H1 (cell line): ENCODE data around the gene NR4A3.

Experiments
- BACH1 ChIP-seq: IDR thresholded peaks from 2 replicates; pipeline ENCODE4 v1.6.1; 2012; ENCODE audit warnings: low read length, improper control_type of control experiment
- EZH2 ChIP-seq: fragments of 200-600 bp; sonication (generic); IDR thresholded peaks from 2 replicates; pipeline ENCODE4 v1.7.1; 2012; ENCODE audit warnings: low read depth, mild to moderate bottlenecking, moderate library complexity, low read length, inconsistent platforms; ENCODE audit not compliant: severe bottlenecking
- SRF ChIP-seq: IDR thresholded peaks from 2 replicates; pipeline ENCODE4 v1.6.1; 2011; ENCODE audit warnings: mild to moderate bottlenecking, low read depth, low read length, moderate library complexity
- SUZ12 ChIP-seq: fragments of 200-600 bp; sonication (generic); IDR thresholded peaks from 2 replicates; pipeline ENCODE4 v1.6.1; 2012; ENCODE audit warnings: mild to moderate bottlenecking, inconsistent platforms, low read length, moderate library complexity, mixed read lengths
- TF ChIP-seq, protein P1 (sequence below), 3 experiments: IDR thresholded peaks; 1 replicate in 2 of 3; 2 replicates in 1 of 3; pipeline versions ENCODE4 v1.5.1 to v1.6.1; 2011; ENCODE audit warnings: low read length in 3 of 3, mild to moderate bottlenecking in 3 of 3, inconsistent platforms in 2 of 3, low read depth in 1 of 3, moderate library complexity in 1 of 3; ENCODE audit not compliant: insufficient read depth in 1 of 3; ENCODE audit errors: control extremely low read depth in 1 of 3
- TF ChIP-seq, protein P2 (sequence below): IDR thresholded peaks from 2 replicates; pipeline ENCODE4 v1.6.1; 2012; ENCODE audit warnings: low read length, inconsistent platforms

DNA sequence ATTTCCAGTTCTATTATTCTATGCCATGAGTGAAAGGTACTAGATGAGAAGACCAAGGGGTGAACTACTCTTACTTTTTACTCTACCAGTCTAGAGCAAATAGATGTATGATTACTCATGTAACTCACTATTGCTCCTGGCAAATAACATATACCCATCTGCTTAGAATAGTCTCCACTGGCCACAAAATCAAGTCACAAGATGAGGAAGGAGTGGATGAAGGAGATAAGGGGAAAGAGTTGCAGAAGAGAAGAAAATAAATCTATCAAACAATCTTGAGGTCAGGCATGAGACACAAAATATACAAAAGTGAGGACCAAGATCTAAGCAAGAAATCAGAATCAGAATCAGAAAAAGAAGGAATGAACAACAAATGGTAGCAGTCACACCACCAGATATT, 13.7 kb upstream of the NR4A3 start:
- TF ChIP-seq BACH1, result no peak
- TF ChIP-seq SUZ12, result no peak
- TF ChIP-seq EZH2, result no peak
- TF ChIP-seq, protein P1, sequence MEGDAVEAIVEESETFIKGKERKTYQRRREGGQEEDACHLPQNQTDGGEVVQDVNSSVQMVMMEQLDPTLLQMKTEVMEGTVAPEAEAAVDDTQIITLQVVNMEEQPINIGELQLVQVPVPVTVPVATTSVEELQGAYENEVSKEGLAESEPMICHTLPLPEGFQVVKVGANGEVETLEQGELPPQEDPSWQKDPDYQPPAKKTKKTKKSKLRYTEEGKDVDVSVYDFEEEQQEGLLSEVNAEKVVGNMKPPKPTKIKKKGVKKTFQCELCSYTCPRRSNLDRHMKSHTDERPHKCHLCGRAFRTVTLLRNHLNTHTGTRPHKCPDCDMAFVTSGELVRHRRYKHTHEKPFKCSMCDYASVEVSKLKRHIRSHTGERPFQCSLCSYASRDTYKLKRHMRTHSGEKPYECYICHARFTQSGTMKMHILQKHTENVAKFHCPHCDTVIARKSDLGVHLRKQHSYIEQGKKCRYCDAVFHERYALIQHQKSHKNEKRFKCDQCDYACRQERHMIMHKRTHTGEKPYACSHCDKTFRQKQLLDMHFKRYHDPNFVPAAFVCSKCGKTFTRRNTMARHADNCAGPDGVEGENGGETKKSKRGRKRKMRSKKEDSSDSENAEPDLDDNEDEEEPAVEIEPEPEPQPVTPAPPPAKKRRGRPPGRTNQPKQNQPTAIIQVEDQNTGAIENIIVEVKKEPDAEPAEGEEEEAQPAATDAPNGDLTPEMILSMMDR (IDR thresholded peaks at IDR 0.05; ENCODE audit: control extremely low read depth in 1 of 3, insufficient read depth in 1 of 3, low read depth in 1 of 3, low read length in 3 of 3), result no peak
- TF ChIP-seq, protein P2, sequence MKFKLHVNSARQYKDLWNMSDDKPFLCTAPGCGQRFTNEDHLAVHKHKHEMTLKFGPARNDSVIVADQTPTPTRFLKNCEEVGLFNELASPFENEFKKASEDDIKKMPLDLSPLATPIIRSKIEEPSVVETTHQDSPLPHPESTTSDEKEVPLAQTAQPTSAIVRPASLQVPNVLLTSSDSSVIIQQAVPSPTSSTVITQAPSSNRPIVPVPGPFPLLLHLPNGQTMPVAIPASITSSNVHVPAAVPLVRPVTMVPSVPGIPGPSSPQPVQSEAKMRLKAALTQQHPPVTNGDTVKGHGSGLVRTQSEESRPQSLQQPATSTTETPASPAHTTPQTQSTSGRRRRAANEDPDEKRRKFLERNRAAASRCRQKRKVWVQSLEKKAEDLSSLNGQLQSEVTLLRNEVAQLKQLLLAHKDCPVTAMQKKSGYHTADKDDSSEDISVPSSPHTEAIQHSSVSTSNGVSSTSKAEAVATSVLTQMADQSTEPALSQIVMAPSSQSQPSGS, result no peak
- no peak for TF ChIP-seq SRF
